Measurements from ENCODE around the gene SDK1. TPM values are rescaled to one million over a fixed set of nuclear protein-coding genes. Genes with fewer than 3 reads are reported as not detected.

The SDK1 gene
- total and polyA plus RNA-seq, 2 of the 8 experiments (the other 6 are each of a cell fraction or from before 2014, with no cell fraction given), result 3.3 to 7.2 TPM

- TF ChIP-seq CHD7 (IDR thresholded peaks at IDR 0.05; ENCODE audit: insufficient replicate concordance, low read length), result no peak
- TF ChIP-seq MAFK (IDR thresholded peaks at IDR 0.05; ENCODE audit: low read depth, low read length), result no peak
- no peak for TF ChIP-seq EP300 (IDR thresholded peaks at IDR 0.05; ENCODE audit: borderline replicate concordance in 1 of 2, low read depth in 2 of 2, low read length in 2 of 2)
- no peak for TF ChIP-seq E2F6 (IDR thresholded peaks at IDR 0.05)
- no peak for TF ChIP-seq RBBP5 (IDR thresholded peaks at IDR 0.05; ENCODE audit: borderline replicate concordance, low read depth, low read length)
- no peak for TF ChIP-seq CBX5 (IDR thresholded peaks at IDR 0.05; ENCODE audit: low read depth, low read length)
Observed at GRCh38 chr7:3559278-3559677, 258.2 kb downstream of the SDK1 start (continued).
